ENCODE data around the gene FNTB. TPM values are rescaled to one million over a fixed set of nuclear protein-coding genes. Genes with fewer than 3 reads are reported as not detected.
A peak's percentile ranks its signal among the peaks of the same experiment; 100 is the strongest.

The FNTB gene
- total RNA-seq, 4 donors from 2014 or later: 34.0 to 48.6 (median 38.8) TPM

DNA sequence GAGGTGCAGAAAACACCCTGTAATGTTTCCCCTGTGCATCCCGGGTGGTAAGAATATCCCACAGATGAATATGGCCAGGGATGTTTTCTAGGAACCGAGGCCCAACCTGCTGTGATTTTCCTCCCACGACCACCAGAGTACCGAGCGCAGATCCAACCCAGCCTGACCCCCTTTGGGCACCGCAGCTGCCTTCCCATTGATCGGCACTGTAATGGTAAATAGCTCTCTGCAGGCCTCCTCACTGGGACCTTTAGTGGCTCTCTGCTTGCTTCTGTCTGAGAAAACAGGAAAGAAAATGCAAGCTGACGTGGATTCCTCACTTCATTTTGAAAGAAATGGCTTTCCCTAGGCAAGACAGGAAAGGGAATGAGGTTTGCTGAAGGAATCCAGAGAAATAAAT lies 12.1 kb upstream of the FNTB start:
- no peak for TF ChIP-seq POLR2A (IDR thresholded peaks at IDR 0.05)
- TF ChIP-seq, protein P1, sequence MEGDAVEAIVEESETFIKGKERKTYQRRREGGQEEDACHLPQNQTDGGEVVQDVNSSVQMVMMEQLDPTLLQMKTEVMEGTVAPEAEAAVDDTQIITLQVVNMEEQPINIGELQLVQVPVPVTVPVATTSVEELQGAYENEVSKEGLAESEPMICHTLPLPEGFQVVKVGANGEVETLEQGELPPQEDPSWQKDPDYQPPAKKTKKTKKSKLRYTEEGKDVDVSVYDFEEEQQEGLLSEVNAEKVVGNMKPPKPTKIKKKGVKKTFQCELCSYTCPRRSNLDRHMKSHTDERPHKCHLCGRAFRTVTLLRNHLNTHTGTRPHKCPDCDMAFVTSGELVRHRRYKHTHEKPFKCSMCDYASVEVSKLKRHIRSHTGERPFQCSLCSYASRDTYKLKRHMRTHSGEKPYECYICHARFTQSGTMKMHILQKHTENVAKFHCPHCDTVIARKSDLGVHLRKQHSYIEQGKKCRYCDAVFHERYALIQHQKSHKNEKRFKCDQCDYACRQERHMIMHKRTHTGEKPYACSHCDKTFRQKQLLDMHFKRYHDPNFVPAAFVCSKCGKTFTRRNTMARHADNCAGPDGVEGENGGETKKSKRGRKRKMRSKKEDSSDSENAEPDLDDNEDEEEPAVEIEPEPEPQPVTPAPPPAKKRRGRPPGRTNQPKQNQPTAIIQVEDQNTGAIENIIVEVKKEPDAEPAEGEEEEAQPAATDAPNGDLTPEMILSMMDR (IDR thresholded peaks at IDR 0.05): no peak

DNA sequence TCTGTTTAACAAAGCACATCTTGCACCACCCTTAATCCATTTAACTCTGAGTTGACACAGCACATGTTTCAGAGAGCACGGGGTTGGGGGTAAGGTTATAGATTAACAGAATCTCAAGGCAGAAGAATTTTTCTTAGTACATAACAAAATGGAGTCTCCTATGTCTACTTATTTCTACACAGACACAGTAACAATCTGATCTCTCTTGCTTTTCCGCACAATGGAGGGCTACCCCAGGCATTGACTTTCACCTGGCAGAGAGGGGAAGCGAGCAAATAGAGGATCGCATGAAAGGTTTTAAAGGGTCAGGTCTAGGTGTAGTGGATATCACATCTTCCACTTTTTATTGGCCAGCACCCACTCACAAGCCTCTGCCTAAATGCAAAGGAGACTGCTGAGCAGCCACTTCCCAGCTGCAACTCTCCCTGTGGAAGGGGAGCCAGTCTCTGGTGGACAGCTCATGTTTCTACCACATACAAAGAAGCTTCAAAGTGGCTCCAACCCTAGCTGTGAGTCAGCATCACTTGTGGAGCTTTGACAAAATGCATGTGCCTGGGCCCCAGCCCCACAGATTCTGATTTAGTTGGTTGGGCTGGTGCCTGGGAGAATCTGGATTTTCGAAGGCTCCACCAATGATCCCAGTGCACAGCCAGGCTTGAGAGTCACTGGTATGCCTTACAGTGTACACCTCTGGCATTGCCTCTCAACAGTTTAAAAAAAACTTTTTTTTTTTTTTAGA lies 7.2 kb upstream of the FNTB start:
- peak in 1 of 2 donors; percentile 50 for DNase-seq (ENCODE audit: low spot score in 2 of 2)
- no peak for TF ChIP-seq POLR2A (IDR thresholded peaks at IDR 0.05)
- TF ChIP-seq, protein P1 (IDR thresholded peaks at IDR 0.05): no peak
- 86% methylated on average over 5 of the region's 5 CpGs for WGBS, 2 donors
- intact Hi-C loops (cut with DNase I; ENCODE audit: low total_unique reads): loop anchor here (10.0 kb wide), 1 partner anchor 155 kb away; no protein-coding TSS in a partner anchor
- no peak overlapping the region for H3K4me3 ChIP-seq (ENCODE audit: low read depth, poor library complexity, severe bottlenecking)

More for the DNA sequence above, 12.1 kb upstream of the FNTB start:
- DNase-seq (ENCODE audit: low spot score in 2 of 2): peak in 1 of 2 donors; percentile 45
- H3K4me3 ChIP-seq (ENCODE audit: low read depth, poor library complexity, severe bottlenecking): no peak overlapping the region
- intact Hi-C loops (cut with DNase I; ENCODE audit: low total_unique reads): loop anchor here (10.0 kb wide), 1 partner anchor 150 kb away; no protein-coding TSS in a partner anchor
- 69 to 80% methylated on average over 8 of the region's 8 CpGs for WGBS, 2 donors

DNA sequence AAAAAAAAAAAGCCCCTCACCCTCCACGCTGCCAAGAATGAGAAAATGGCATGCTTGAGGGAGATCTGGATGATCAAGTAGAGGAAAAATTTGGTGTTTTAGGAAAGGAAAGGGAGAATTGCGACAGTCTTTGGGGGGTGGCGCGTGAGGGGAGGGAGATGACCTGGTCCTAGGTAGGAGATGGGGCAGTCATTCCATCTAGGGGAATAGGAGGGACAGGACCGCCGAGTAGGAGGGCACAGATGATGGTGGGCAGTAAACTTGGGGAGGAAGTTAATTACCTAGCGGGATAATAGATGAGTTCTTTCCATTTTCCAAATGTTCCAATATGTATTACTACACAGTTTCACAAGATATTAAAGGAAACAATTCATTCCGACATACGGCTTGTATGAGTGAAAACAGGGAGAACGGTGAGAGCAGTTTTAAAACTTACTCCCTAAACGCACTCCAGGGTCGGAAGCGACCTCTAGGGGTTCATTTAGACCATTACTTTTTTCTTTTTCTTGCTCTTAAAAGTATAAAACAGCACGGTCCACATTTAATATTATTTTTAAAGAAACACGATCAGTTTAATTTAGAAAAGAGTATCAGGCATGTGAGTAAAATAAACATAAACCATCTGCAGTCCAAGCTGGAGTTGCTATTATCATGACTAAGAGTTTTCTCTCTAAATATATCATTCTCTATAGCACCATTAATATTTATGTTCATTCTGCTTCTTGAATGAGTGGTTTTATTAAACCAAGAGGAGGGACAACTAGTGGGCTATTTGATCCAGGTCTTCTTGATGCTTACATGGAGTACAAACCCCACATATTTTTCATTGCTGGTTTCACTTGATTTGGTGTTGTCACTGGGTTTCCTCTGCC lies 3.0 kb upstream of the FNTB start:
- H3K4me3 ChIP-seq (ENCODE audit: low read depth, poor library complexity, severe bottlenecking): no peak overlapping the region
- intact Hi-C loops (cut with DNase I; ENCODE audit: low total_unique reads): no loop called here
- TF ChIP-seq, protein P1 (IDR thresholded peaks at IDR 0.05): no peak
- peak in 1 of 2 donors; percentile 76 for DNase-seq (ENCODE audit: low spot score in 2 of 2)
- 4 to 9% methylated on average over 15 of the region's 15 CpGs for WGBS, 2 donors

DNA sequence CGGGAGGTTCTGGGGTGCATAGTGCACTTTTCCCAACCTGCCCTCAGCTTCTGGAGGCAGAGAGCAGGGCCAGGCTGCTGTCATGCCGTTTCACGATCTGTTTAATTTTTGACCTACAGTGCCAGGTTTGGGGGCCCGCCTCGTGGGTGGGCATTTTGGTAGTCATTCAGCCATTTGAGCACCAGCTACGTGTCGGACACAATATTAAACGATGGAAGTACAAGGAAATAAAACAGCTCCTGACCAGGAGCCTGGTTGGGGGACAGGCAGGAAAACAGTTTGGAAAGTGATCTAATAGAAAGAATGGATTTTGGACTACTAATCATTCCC lies 708 bp downstream of the FNTB start:
- H3K4me3 ChIP-seq (ENCODE audit: low read depth, poor library complexity, severe bottlenecking): peak overlapping the region; percentile 71
- 1 to 2% methylated on average over 8 of the region's 8 CpGs for WGBS, 2 donors
- TF ChIP-seq, protein P1 (IDR thresholded peaks at IDR 0.05): no peak
- no peak for DNase-seq (ENCODE audit: low spot score in 2 of 2)
- intact Hi-C loops (cut with DNase I; ENCODE audit: low total_unique reads): loop anchor here (5.0 kb wide), 1 partner anchor 1260 kb away; the partner anchor contains the start of gene SGPP1

DNA sequence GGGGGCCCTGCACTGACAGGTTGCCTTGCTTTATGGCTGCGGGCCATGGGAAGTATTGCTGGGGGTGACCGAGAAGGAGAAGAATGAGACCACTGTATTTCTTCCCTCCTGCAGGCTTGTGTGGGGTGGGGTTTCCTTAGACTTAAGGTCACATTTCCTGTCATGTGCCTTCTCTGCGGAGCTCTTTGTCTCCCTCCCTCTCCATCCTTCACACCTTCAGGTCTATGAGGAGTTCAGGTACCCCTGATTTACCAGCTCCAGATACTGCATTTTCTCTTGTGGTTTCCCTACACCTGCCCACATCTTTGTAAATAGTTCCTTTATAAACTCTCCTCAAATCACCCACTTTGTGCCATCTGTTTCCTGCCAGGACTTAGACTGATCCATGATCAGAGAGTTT lies 3.6 kb downstream of the FNTB start:
- TF ChIP-seq, protein P1 (IDR thresholded peaks at IDR 0.05): no peak
- no peak for TF ChIP-seq POLR2A (IDR thresholded peaks at IDR 0.05)
- peak in 1 of 2 donors; percentile 72 for DNase-seq (ENCODE audit: low spot score in 2 of 2)
- H3K4me3 ChIP-seq (ENCODE audit: low read depth, poor library complexity, severe bottlenecking): no peak overlapping the region
- intact Hi-C loops (cut with DNase I; ENCODE audit: low total_unique reads): no loop called here
- WGBS, 2 donors: 75 to 80% methylated on average over 3 of the region's 3 CpGs

Data from lower leg skin (tissue), 4 donors.